Prostate gland (tissue), 2 donors: ENCODE data around the gene SPATA31E1.

Source experiments
- POLR2A ChIP-seq: fragments of 450-650 bp; IDR thresholded peaks from one replicate; pipeline ENCODE4 v1.6.1; 2016; ENCODE audit warnings: antibody characterized with exemption, mild to moderate bottlenecking
- POLR2AphosphoS5 ChIP-seq: sonication (generic); formaldehyde crosslinking; IDR thresholded peaks from one replicate; pipeline ENCODE4 v1.6.1; 2017; ENCODE audit warnings: antibody characterized with exemption
- TF ChIP-seq, protein P1 (sequence below), 4 experiments: fragments of 200-600 bp in 2 of 4; fragments of 450-650 bp in 2 of 4; sonication (generic) in 2 of 4; IDR thresholded peaks; 1 replicate in 3 of 4; 2 replicates in 1 of 4; pipeline ENCODE4 v1.5.1; 2016 to 2019; ENCODE audit warnings: antibody characterized with exemption in 4 of 4, mild to moderate bottlenecking in 2 of 4, moderate library complexity in 2 of 4

DNA sequence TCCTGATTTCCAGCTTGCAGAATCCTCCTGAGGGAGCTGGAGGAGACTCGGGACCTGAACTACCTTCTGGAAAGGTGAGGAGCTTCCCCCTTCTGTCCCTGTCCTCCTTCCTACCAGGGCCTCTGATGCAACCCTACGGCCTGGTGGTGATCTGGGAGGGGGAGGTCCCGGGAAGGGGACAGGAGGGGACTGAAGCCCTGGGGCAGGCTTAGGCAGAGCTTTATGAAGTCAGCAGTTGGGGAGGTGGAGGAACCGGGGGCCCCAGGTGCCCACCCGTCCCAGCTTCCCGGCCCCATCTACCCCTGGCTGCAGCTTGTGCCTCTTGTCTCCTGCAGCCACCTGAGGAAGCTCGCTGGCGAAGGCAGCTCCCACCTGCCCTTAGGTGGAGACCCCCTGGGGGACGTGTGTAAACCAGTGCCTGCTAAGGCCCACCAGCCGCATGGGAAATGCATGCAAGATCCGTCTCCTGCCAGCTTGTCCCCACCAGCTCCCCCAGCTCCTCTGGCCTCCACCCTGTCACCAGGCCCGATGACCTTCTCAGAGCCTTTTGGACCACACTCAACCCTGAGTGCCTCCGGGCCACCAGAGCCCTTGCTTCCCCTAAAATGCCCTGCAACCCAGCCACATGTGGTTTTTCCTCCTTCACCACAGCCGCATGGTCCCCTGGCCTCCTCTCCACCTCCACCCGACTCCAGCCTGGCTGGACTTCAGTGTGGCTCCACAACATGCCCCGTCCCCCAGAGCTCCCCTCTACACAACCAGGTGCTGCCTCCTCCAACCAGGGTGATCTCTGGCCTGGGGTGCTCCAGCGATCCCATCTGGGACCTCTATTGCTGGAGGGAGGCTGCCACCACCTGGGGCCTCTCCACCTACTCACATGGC is 2.1 kb downstream of the SPATA31E1 start:
- TF ChIP-seq POLR2AphosphoS5 (no peak), POLR2A (no peak)
- TF ChIP-seq, protein P1, sequence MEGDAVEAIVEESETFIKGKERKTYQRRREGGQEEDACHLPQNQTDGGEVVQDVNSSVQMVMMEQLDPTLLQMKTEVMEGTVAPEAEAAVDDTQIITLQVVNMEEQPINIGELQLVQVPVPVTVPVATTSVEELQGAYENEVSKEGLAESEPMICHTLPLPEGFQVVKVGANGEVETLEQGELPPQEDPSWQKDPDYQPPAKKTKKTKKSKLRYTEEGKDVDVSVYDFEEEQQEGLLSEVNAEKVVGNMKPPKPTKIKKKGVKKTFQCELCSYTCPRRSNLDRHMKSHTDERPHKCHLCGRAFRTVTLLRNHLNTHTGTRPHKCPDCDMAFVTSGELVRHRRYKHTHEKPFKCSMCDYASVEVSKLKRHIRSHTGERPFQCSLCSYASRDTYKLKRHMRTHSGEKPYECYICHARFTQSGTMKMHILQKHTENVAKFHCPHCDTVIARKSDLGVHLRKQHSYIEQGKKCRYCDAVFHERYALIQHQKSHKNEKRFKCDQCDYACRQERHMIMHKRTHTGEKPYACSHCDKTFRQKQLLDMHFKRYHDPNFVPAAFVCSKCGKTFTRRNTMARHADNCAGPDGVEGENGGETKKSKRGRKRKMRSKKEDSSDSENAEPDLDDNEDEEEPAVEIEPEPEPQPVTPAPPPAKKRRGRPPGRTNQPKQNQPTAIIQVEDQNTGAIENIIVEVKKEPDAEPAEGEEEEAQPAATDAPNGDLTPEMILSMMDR (IDR thresholded peaks at IDR 0.05) = no peak
